ENCODE results near the gene CFHR1.
"Not testable (repeated sequence)": the region's sequence is repeated elsewhere in the genome, so short reads cannot be mapped to it uniquely, and the experiment has no call there.

The CFHR1 gene

GRCh38 chr1:196819531-196819930, at the start of gene CFHR1:
TSS of gene CFHR1 (plus strand) at chr1:196819731. CDS start at chr1:196819845, 114 bp downstream.
- DNase-seq (ENCODE audit: low spot score) = not testable (repeated sequence)

GRCh38 chr1:196769823-196770222, 49.7 kb upstream of the CFHR1 start:
- DNase-seq (ENCODE audit: low spot score) = not testable (repeated sequence)

GRCh38 chr1:196773713-196774112, 45.8 kb upstream of the CFHR1 start:
- DNase-seq (ENCODE audit: low spot score) = no peak

DNA sequence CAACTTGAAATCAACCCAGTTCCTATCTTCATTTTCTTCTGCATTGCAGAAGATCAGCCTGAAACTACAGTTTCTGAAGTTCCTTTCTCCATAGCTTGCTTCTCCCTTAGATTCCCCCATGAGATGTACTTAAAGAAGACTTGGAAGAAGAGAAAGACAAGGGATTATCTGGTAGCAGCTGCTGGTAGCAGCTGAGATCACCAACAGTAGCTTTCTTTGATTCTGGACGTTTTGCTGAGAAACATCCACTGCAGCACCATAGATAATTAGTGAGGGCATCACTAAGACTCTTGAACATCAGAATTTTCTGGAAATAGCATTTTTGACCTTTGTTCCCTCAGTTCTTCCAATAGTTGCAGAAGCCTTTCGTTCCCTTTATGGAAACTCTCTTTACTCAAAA, 45.4 kb upstream of the CFHR1 start:
- DNase-seq (ENCODE audit: low spot score) = no peak

DNA sequence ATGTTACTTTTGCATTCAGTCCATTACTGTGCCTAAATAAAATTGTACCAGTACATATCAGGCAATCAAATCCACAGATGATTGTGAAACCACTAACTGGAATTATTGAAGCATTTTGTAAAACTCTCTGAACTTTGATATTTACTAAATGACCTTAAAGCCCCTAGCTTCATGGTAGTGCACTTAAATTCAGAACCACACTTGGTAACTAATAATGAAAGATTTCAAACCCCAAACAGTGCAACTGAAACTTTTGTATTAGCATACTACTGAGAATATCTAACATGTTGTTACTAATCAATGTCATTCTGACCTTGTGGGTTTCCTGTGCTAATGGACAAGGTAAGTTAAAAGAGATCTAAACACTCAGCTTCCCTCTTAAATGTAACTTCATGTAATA, 44.9 kb upstream of the CFHR1 start, which contains the start of gene CFHR3:
Gene CFHR3 (plus strand): TSS at position 238 of the 400 bp plus-strand sequence. CDS start 47 bp downstream, at position 285.
- no peak for DNase-seq (ENCODE audit: low spot score)

DNA sequence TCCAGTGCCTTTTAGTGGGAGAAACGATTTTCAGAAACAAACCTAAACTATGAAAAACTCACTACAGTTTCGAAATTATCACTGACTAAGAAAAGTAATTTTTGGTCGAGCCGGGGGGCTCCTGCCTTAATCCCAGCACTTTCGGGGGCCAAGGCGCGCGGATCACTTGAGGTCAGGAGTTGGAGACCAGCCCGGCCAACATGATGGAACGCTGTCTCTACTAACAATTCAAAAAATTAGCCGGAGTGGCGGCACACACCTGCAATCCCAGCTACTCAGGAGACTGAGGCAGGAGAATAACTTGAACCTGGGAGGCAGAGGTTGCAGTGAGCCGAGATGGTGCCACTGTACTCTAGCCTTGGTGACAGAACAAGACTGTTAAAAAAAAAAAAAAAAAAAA, 41.9 kb upstream of the CFHR1 start:
- DNase-seq (ENCODE audit: low spot score) = no peak

GRCh38 chr1:196779093-196779492, 40.4 kb upstream of the CFHR1 start:
- no peak for DNase-seq (ENCODE audit: low spot score)

DNA sequence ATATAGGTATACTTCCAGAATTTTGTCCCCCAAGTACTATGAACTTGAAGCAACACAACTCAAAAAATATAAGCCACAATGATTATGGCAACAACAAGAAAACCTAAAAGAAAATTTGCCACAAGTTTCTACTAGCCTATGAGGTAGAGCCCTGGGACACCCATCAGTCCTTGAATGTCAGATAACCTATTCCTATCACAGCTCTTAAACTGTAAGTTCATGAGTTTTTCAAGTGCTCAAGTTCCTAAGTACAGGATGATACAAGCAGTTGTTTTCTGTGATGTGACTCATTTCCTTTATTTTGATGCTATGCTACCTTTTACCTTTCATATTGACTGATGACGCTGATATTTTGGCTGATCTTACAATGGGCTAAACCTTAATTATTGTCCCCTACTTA, 28.3 kb upstream of the CFHR1 start:
- not testable (repeated sequence) for DNase-seq (ENCODE audit: low spot score)

GRCh38 chr1:196794103-196794502, 25.4 kb upstream of the CFHR1 start:
- DNase-seq (ENCODE audit: low spot score) = not testable (repeated sequence)

DNA sequence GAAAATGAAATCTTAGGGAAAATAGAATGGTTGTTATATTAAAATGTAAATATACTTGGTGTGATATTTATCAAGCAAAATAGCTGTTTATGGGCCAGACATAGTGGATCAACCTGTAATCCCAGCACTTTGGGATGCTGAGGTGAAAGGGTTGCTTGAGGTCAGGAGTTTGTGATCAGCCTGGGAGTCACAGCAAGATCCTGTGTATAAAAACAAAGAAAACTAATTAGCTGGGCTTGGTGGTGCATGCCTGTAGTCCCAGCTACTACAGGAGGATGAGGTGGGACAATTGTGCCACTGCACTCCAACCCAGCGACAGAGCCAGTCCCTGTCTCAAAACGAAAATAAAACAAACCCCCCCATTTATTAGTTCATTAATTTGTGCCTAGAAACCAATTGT, 21.6 kb upstream of the CFHR1 start:
- no peak for DNase-seq (ENCODE audit: low spot score)

GRCh38 chr1:196801920-196802319, 17.6 kb upstream of the CFHR1 start:
- not testable (repeated sequence) for DNase-seq (ENCODE audit: low spot score)

- no peak for DNase-seq (ENCODE audit: low spot score)
Measured at GRCh38 chr1:196808529-196809235, 10.8 kb upstream of the CFHR1 start.

DNA sequence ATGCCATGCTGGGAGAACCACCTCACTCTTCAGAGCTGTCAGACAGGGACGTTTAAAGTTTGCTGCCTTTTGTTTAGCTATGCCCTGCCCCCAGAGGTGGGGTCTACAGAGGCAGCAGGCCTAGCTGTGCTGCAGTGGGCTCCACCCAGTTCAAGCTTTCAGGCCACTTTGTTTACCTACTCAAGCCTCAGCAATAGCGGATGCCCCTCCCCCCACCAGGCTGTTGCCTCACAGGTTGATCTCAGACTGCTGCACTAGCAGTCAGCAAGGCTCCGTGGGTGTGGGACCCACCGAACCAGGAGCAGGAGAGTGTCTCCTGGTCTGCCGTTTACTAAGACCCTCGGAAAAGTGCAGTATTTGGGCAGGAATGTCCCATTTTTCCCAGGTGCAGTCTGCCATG, 2.1 kb upstream of the CFHR1 start:
- DNase-seq (ENCODE audit: low spot score) = not testable (repeated sequence)

DNA sequence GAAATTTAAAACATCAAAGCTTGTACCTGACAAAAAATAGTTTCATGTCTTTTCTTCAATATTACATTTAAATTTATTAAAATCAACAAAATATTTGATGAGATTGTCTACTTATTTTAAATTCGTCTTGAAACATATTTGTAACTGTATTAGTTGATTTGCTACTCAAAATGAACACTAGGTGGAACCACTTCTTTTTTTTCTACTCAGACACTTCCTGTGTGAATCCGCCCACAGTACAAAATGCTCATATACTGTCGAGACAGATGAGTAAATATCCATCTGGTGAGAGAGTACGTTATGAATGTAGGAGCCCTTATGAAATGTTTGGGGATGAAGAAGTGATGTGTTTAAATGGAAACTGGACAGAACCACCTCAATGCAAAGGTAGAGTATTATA, 8.3 kb downstream of the CFHR1 start:
- peak; percentile 23 for DNase-seq (ENCODE audit: low spot score)

- DNase-seq (ENCODE audit: low spot score) = not testable (repeated sequence)
Measured at GRCh38 chr1:196849613-196850492, 30.3 kb downstream of the CFHR1 start.

- no peak for DNase-seq (ENCODE audit: low spot score)
Measured at GRCh38 chr1:196856053-196856452, 36.5 kb downstream of the CFHR1 start.

GRCh38 chr1:196857188-196857587, 37.7 kb downstream of the CFHR1 start:
- DNase-seq (ENCODE audit: low spot score) = no peak

DNA sequence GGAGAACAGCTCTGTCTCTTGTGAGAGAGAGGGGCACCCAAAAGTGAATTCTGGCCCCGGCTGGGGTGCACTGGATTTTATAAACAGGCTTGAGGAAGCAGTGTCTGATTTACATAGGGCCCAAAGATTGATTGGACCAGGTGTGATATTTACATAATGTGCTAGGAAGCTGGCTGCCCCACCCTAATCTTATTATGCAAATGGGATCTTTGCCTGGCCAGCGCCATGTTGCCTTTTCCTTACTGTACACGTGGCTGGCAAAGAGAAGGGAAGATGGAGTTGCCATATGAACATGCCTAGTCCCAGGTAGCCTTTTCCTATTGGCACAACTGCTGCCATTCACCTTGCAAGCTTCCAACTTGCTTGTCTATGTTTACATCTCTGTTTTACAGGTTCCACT, 39.3 kb downstream of the CFHR1 start:
- DNase-seq (ENCODE audit: low spot score) = no peak

DNA sequence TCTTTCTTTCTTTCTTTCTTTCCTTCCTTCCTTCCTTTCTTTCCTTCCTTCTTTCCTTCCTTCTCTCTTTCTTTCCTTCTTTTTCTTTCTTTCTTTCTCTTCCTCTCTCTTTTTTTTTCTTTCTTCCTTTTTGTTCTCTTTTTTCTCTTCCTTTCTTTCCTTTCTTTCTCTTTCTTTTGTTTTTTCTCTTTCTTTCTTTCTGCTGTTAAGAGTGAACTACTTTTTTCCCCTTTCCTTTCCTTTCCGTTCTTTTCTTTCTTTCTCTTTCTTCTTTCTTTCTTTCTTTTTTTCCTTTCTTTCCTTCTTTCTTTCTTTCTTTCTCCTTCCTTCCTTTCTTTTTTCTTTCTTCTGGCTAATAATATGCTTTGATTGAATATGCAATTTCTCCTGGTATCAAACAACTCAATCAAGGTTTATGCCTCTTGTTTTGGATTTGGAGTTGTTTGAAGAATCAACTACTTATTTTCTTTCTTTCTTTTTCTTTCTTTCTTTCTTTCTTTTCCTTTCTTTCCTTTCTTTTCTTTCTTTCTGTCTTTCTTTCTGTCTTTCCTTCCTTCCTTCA, 40.9 kb downstream of the CFHR1 start:
- DNase-seq (ENCODE audit: low spot score) = no peak

DNA sequence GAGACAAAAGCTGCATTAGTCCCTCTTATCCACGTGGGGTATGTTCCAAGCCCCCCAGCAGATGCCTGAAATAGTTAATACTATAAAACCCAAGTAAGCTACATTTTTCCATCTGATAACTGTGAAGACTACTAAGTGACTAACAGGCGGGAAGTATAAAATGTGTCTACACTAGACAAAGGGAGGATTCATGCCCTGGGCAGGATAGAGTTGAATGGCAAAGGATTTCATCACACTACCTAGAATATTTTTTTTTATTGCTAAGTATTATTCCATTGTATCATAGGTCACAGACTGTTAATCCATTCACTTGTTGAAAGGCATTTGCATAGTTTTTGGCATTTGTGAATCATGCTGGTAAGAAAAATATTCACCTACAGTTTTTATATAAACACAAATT, 41.9 kb downstream of the CFHR1 start:
- DNase-seq (ENCODE audit: low spot score) = no peak

DNA sequence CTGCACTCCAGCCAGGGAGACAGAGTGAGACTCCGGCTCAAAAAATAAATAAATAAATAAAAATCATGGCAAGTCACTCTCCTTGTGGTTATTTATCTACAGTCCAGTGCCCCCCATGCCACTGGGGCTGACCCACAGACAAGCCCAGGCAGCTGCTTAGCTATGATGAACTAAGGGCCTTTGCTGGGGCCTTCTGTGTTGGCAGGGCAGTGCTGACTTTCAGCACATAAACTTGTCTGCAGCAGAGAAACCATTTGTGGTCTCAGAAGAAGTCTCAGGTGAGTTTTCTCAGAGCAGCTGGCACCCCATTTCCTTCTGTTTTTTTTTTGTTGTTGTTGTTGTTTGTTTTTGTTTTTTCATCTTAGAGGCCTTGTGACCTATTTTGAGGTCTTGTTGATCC, 47.4 kb downstream of the CFHR1 start:
- no peak for DNase-seq (ENCODE audit: low spot score)

DNA sequence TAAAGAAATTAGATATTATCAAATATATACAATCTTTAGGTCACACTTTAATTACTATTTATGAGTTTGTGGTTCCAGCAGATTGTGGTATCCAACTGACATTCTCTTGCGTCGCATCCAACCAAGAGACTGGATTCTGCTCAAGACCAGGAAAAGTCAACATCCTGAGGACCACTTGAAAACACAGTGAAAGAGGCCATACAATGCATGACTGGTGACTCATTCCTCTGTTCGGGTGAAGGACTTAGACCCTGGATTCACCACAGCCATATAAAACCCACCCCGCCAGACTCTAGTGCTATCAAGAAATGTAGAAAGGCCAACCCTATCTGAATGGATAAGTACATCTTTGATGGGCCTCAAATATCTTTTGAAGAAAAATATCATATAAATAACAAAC, 53.9 kb downstream of the CFHR1 start:
- no peak for DNase-seq (ENCODE audit: low spot score)

GRCh38 chr1:196875935-196876334, 56.4 kb downstream of the CFHR1 start:
- no peak for DNase-seq (ENCODE audit: low spot score)
